Spleen (tissue), 7 donors: ENCODE results near the gene DBX2.

Experiments
- CTCF ChIP-seq, 11 experiments: fragments of 200-600 bp in 7 of 11; fragments of 450-650 bp in 4 of 11; sonication (generic) in 4 of 11; IDR thresholded peaks in 8 of 11; conservative IDR thresholded peaks in 3 of 11; 1 replicate in 7 of 11; 2 replicates in 4 of 11; pipeline versions ENCODE4 v1.4.0 to v1.8.0; 2016 to 2021; ENCODE audit warnings: antibody characterized with exemption in 11 of 11, inconsistent platforms in 4 of 11, mild to moderate bottlenecking in 1 of 11
- POLR2A ChIP-seq, 3 donors: fragments of 450-650 bp; IDR thresholded peaks; one replicate each; pipeline ENCODE4 v1.5.1; 2017; ENCODE audit warnings: antibody characterized with exemption in 3 of 3, mild to moderate bottlenecking in 1 of 3
- donor health status: DM: no; HTN: no; CAD: no; lungs with moderate emphysema.
- donor health status: DM: no; HTN: no; CAD: no.
- donor health status: DM: no; HTN: no; CAD: no.

DNA sequence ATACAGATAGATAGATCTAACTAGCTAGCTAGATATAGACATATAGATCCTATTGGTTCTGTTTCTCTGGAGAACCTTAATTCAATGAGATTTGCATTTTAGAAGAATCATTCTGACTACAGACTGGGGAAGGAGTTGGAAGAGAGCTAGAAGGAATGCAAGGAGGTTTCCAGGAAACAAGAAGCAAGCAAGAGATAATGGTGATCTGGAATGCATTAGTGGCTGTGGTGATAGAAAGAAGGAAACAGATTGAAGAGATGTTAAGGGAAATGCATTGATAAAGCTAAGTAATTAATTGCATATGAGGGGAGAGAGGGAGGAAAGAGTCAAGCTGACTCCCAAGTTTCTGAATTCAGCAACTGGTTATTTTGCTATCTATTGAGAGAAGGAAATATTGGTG, 42.7 kb downstream of the DBX2 start:
- TF ChIP-seq POLR2A (IDR thresholded peaks at IDR 0.05) (no peak), CTCF (IDR thresholded peaks at IDR 0.05 in 8 of 11, conservative IDR thresholded peaks at IDR 0.05 in 3 of 11) (no peak)
